AG04449 (cell line): ENCODE measurements around the gene PARD6B.

Source experiments
- CTCF ChIA-PET: fragments of 350-600 bp; formaldehyde crosslinking; extraction: SDS; loops from one replicate; lab custom pipeline; 2021; ENCODE audit warnings: antibody characterized with exemption; lab: Yijun Ruan, JAX
- POLR2A ChIA-PET: fragments of 400-600, 350-600 bp; formaldehyde crosslinking; extraction: SDS; loops from one replicate; lab custom pipeline; 2020; ENCODE audit warnings: antibody characterized with exemption, inconsistent platforms; lab: Yijun Ruan, JAX
- DNase-seq: peaks from one replicate; pipeline ENCODE4 v3.0.0-alpha.2; 2010; ENCODE audit warnings: low read depth, low spot score
- H3K4me3 ChIP-seq: 2 replicates; pipeline ENCODE4 v1.5.1; 2011; ENCODE audit warnings: low read depth, mild to moderate bottlenecking, control low read depth, low read length
- TF ChIP-seq, protein P1 (sequence below): IDR thresholded peaks from one replicate; pipeline ENCODE4 v1.5.1; 2011; ENCODE audit warnings: mild to moderate bottlenecking, moderate library complexity, low read length, control low read depth, inconsistent platforms; ENCODE audit not compliant: insufficient read depth; ENCODE audit errors: missing control alignments

Gene PARD6B

DNA sequence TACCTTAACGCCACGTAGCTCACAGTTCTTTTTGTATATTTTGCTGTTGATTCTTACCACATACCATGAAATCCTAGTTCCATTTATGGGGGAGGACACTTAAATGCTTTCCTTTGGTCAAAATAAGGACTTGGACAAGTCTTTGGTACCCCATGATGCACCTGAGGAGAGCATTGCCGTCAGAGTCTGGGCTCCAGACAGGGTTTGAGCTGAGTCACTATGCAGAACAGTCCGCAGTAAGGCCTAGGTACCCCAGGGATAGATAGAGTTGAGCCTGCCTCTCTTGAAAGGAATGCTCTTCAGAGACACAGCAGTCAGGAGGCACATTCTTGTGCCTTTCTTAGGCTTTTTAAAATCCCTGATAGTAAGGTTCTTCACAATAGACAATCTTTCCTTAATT lies 6.0 kb downstream of the PARD6B start:
- ChIA-PET CTCF (interaction anchor here (0.7 to 2.8 kb wide), 3 partner anchors 12 to 57 kb away, joined by 3 to 13 read pairs (median 4); no protein-coding TSS in a partner anchor), POLR2A (no interaction called here)
- H3K4me3 ChIP-seq = no peak overlapping the region
- TF ChIP-seq, protein P1, sequence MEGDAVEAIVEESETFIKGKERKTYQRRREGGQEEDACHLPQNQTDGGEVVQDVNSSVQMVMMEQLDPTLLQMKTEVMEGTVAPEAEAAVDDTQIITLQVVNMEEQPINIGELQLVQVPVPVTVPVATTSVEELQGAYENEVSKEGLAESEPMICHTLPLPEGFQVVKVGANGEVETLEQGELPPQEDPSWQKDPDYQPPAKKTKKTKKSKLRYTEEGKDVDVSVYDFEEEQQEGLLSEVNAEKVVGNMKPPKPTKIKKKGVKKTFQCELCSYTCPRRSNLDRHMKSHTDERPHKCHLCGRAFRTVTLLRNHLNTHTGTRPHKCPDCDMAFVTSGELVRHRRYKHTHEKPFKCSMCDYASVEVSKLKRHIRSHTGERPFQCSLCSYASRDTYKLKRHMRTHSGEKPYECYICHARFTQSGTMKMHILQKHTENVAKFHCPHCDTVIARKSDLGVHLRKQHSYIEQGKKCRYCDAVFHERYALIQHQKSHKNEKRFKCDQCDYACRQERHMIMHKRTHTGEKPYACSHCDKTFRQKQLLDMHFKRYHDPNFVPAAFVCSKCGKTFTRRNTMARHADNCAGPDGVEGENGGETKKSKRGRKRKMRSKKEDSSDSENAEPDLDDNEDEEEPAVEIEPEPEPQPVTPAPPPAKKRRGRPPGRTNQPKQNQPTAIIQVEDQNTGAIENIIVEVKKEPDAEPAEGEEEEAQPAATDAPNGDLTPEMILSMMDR = no peak
- no peak for DNase-seq

DNA sequence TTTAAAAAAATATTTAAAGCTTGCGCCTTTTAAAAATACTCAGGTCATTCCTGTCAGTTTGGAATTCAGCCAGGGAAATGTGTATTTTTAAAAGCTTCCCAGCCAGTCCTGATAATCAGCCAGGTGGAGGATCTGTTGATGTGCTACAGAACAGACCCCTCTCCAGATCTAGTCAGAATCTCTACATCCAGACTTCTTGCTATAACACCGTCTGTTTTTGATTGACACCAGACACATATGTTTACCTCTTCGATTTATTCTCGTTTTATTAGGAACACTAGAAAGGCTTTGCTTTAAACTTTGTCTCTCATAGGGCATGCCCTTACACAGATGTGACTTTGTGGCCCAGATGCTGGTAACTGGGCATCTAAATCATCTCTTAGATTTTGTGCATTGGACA lies 11.7 kb downstream of the PARD6B start:
- ChIA-PET CTCF (interaction anchor here (1.1 to 2.7 kb wide), 2 partner anchors 9 to 10 kb away, joined by 3 to 14 read pairs; no protein-coding TSS in a partner anchor), POLR2A (no interaction called here)
- TF ChIP-seq, protein P1 = no peak
- DNase-seq = no peak
- H3K4me3 ChIP-seq = no peak overlapping the region

DNA sequence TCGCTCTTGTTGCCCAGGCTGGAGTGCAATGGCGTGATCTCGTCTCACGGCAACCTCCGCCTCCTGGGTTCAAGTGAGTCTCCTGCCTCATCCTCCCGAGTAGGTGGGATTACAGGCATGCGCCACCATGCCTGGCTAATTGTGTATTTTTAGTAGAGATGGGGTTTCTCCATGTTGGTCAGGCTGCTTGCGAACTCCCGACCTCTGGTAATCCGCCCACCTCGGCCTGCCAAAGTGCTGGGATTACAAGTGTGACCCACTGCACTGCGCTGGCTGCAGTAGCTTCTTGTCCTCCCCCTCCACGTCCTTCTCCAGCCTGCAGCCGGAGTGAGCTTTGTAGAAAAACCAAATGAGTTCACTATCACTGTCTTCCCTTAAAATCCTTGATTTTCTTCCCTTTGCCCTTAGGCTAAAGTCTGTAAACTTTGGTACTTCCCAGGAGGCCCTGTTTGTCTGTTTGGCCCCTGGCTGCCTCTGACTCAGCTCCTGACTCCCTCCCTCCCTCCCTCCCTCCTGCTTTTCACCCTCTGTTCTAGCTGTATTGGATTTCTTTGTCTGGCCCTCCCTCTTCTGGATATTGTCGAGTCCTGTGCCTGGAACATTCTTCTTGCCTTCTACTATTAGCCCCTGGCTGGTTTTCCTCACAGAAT lies 12.9 kb downstream of the PARD6B start:
- H3K4me3 ChIP-seq = no peak overlapping the region
- DNase-seq = no peak
- ChIA-PET POLR2A (no interaction called here), CTCF (interaction anchor here (0.7 to 11.6 kb wide), 10 partner anchors 11 to 556 kb away, joined by 3 to 174 read pairs (median 4); no protein-coding TSS in a partner anchor)
- TF ChIP-seq, protein P1 = peak; percentile 30

DNA sequence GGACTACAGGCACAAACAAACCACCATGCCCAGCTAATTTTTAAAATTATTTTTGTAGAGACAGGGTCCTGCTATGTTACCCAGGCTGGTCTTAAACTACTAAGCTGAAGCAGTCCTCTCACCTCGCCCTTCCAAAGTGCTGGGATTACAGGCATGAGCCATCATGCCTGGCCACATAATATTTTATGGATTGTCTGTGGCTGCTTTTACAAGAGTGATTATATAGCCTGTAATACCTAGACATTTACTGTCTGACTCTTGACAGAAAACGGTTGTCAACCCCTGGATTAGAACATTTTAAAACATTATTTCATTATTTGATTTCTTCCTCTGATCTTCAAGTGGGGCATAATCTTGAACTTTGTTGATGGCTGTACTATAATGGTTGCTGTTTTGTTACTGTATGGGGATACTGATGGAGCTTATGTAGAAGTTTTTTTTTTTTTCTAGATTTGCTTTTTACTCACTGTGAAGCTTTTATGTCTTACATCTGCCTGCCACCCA lies 14.3 kb downstream of the PARD6B start:
- DNase-seq = no peak
- no peak overlapping the region for H3K4me3 ChIP-seq
- TF ChIP-seq, protein P1 = no peak
- POLR2A ChIA-PET = interaction anchor here (0.7 kb wide), 1 partner anchor 732 kb away, joined by 3 read pairs; no protein-coding TSS in a partner anchor
- CTCF ChIA-PET = interaction anchor here (0.7 to 11.6 kb wide), 7 partner anchors 10 to 159 kb away, joined by 3 to 174 read pairs (median 6); partner anchors contain the start of gene BCAS4

DNA sequence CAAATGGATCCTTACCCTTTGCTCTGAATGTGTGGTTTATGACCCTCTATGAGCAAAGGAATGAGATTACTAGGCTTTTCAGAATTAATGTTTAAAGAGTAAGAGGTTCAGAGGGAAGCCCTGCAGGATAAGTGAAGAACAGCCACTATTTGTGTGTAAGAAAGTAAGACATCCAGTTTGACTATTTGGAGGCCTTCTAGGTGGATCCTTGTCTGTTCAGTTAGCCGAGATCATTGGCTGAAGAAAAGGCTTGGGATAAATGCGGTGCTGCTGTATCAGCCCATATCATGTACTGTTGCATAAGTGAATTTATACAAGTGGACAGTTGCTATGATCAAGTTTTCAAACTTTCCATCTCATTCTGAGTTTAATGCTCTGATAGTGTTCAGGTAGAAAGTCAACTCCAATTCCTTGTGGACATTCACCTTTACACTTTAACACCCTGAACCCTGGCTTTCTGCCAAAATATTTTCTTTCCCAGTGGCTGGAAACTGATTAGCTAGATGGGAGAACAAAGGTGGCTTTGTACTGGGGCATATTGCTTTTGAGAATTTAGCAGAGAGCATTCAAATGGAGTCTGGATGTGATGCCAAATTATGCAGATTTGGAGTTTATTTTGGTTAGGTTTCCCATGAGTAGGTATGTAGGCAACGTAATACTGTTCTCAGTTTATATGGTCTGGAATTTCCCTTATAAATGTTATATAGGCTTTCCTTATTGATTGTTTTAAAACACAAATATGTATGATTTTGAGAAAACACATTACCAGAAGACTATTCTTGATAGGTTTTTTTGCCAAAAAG lies 15.0 kb downstream of the PARD6B start:
- ChIA-PET POLR2A (interaction anchor here (0.7 kb wide), 1 partner anchor 732 kb away, joined by 3 read pairs; no protein-coding TSS in a partner anchor), CTCF (interaction anchor here (1.1 to 11.6 kb wide), 5 partner anchors 9 to 159 kb away, joined by 4 to 174 read pairs (median 7); partner anchors contain the start of gene BCAS4)
- TF ChIP-seq, protein P1 = no peak
- no peak overlapping the region for H3K4me3 ChIP-seq
- DNase-seq = no peak
